ENCODE results near the gene CD300LG.
"Not testable (repeated sequence)": the region's sequence is repeated elsewhere in the genome, so short reads cannot be mapped to it uniquely, and the experiment has no call there.

CD300LG gene

GRCh38 chr17:43856141-43856540 lies 9.2 kb downstream of the CD300LG start:
- DNase-seq = peak; percentile 95

GRCh38 chr17:43857141-43857540 lies 10.2 kb downstream of the CD300LG start:
- no peak for DNase-seq

- DNase-seq = peak; percentile 25
Observed at GRCh38 chr17:43857957-43858600, 11.1 kb downstream of the CD300LG start.

GRCh38 chr17:43860077-43860725 lies 13.2 kb downstream of the CD300LG start:
- peak; percentile 36 for DNase-seq

- peak; percentile 60 for DNase-seq
Observed at GRCh38 chr17:43860927-43861622, 14.1 kb downstream of the CD300LG start.

GRCh38 chr17:43861960-43862359 lies 15.0 kb downstream of the CD300LG start:
- DNase-seq = no peak

- DNase-seq = no peak
Observed at GRCh38 chr17:43864161-43864984, 17.4 kb downstream of the CD300LG start.

- DNase-seq = no peak
Observed at GRCh38 chr17:43868226-43868994, 21.4 kb downstream of the CD300LG start.

- not testable (repeated sequence) for DNase-seq
Observed at GRCh38 chr17:43869031-43869430, 22.1 kb downstream of the CD300LG start.

- no peak for DNase-seq
Observed at GRCh38 chr17:43871946-43872690, 25.1 kb downstream of the CD300LG start.

GRCh38 chr17:43873091-43873490 lies 26.1 kb downstream of the CD300LG start:
- DNase-seq = no peak

- no peak for DNase-seq
Observed at GRCh38 chr17:43873815-43874214, 26.8 kb downstream of the CD300LG start.

- DNase-seq = no peak
Observed at GRCh38 chr17:43874293-43874692, 27.3 kb downstream of the CD300LG start.

- no peak for DNase-seq
Observed at GRCh38 chr17:43875476-43876147, 28.6 kb downstream of the CD300LG start.

- no peak for DNase-seq
Observed at GRCh38 chr17:43877031-43877430, 30.1 kb downstream of the CD300LG start.

- DNase-seq = no peak
Observed at GRCh38 chr17:43877451-43878155, 30.6 kb downstream of the CD300LG start.

- peak; percentile 89 for DNase-seq
Observed at GRCh38 chr17:43878260-43879175, 31.5 kb downstream of the CD300LG start.

GRCh38 chr17:43879723-43880419 lies 32.9 kb downstream of the CD300LG start:
- DNase-seq = no peak
